Measurements from ENCODE around the gene SLC24A3. TPM values are rescaled to one million over a fixed set of nuclear protein-coding genes. Genes with fewer than 3 reads are reported as not detected.
A peak's percentile ranks its signal among the peaks of the same experiment; 100 is the strongest.

SLC24A3 gene
- total and polyA plus RNA-seq, 2 of the 13 experiments (the other 11 are each of a cell fraction or from before 2014, with no cell fraction given), result not detected

DNA sequence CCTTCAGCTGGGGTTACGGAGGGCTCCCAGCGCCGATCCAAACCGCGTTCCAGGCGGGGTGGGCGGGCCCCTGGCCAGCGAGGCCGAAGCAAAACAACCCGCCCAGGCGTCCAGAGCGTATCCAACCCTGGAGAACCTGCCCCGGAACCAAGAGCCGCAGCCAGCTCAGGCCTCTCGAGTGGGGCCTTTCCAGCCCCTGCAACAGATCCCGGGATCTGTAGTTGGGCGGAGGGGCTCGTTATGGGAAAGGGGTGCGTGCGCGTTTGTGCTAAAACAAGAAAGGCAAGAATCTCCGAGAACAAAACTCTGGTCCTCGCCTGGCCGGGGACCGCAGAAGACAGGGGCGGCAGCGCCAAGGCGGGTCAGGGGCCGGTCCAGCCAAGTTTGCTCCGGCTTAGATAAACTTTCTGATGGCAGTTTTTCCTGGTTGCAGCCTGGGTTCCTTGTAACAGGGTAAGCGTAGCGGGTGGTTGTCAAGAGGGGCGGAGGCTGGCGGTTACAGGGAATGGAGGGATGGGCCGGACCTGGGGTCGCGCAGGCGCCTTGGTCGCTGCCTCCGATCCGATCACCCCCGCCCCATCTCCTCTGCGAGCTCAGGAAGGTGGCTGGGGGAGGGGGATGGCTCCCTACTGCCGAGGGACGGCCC, 545.2 kb downstream of the SLC24A3 start (continued):
- TF ChIP-seq, protein P1, sequence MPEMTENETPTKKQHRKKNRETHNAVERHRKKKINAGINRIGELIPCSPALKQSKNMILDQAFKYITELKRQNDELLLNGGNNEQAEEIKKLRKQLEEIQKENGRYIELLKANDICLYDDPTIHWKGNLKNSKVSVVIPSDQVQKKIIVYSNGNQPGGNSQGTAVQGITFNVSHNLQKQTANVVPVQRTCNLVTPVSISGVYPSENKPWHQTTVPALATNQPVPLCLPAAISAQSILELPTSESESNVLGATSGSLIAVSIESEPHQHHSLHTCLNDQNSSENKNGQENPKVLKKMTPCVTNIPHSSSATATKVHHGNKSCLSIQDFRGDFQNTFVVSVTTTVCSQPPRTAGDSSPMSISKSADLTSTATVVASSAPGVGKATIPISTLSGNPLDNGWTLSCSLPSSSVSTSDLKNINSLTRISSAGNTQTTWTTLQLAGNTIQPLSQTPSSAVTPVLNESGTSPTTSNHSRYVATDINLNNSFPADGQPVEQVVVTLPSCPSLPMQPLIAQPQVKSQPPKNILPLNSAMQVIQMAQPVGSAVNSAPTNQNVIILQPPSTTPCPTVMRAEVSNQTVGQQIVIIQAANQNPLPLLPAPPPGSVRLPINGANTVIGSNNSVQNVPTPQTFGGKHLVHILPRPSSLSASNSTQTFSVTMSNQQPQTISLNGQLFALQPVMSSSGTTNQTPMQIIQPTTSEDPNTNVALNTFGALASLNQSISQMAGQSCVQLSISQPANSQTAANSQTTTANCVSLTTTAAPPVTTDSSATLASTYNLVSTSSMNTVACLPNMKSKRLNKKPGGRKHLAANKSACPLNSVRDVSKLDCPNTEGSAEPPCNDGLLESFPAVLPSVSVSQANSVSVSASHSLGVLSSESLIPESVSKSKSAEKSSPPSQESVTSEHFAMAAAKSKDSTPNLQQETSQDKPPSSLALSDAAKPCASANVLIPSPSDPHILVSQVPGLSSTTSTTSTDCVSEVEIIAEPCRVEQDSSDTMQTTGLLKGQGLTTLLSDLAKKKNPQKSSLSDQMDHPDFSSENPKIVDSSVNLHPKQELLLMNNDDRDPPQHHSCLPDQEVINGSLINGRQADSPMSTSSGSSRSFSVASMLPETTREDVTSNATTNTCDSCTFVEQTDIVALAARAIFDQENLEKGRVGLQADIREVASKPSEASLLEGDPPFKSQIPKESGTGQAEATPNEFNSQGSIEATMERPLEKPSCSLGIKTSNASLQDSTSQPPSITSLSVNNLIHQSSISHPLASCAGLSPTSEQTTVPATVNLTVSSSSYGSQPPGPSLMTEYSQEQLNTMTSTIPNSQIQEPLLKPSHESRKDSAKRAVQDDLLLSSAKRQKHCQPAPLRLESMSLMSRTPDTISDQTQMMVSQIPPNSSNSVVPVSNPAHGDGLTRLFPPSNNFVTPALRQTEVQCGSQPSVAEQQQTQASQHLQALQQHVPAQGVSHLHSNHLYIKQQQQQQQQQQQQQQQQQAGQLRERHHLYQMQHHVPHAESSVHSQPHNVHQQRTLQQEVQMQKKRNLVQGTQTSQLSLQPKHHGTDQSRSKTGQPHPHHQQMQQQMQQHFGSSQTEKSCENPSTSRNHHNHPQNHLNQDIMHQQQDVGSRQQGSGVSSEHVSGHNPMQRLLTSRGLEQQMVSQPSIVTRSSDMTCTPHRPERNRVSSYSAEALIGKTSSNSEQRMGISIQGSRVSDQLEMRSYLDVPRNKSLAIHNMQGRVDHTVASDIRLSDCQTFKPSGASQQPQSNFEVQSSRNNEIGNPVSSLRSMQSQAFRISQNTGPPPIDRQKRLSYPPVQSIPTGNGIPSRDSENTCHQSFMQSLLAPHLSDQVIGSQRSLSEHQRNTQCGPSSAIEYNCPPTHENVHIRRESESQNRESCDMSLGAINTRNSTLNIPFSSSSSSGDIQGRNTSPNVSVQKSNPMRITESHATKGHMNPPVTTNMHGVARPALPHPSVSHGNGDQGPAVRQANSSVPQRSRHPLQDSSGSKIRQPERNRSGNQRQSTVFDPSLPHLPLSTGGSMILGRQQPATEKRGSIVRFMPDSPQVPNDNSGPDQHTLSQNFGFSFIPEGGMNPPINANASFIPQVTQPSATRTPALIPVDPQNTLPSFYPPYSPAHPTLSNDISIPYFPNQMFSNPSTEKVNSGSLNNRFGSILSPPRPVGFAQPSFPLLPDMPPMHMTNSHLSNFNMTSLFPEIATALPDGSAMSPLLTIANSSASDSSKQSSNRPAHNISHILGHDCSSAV (CRISPR knock-in tag; IDR thresholded peaks at IDR 0.05; ENCODE audit: borderline replicate concordance), result no peak
- TF ChIP-seq PHF5A (CRISPR knock-in tag; IDR thresholded peaks at IDR 0.05; ENCODE audit: low read depth, unreplicated experiment) (no peak), MBD4 (IDR thresholded peaks at IDR 0.05; ENCODE audit: borderline replicate concordance, low read length) (no peak), KDM4B (CRISPR knock-in tag; IDR thresholded peaks at IDR 0.05) (no peak), RCOR2 (CRISPR knock-in tag; IDR thresholded peaks at IDR 0.05) (no peak), CBX5 (CRISPR knock-in tag; IDR thresholded peaks at IDR 0.05; ENCODE audit: borderline replicate concordance) (no peak; the same call in 1 of the 2 replicates), SATB2 (CRISPR knock-in tag; IDR thresholded peaks at IDR 0.05) (no peak), ZNF724P (CRISPR knock-in tag; IDR thresholded peaks at IDR 0.05; ENCODE audit: borderline replicate concordance) (no peak), MED8 (CRISPR knock-in tag; IDR thresholded peaks at IDR 0.05; ENCODE audit: insufficient replicate concordance) (peak; percentile 42), ZNF260 (CRISPR knock-in tag; IDR thresholded peaks at IDR 0.05; ENCODE audit: borderline replicate concordance, low read depth) (no peak), ZNF644 (CRISPR knock-in tag; IDR thresholded peaks at IDR 0.05; ENCODE audit: low read depth) (0 out of 2 replicates have a peak, but pooled peaks have one; percentile 5), ZBTB1 (CRISPR knock-in tag; IDR thresholded peaks at IDR 0.05; ENCODE audit: borderline replicate concordance) (0 out of 2 replicates have a peak, but pooled peaks have one; percentile 46), JARID2 (CRISPR knock-in tag; IDR thresholded peaks at IDR 0.05; ENCODE audit: insufficient replicate concordance) (no peak), TCF7 (IDR thresholded peaks at IDR 0.05; ENCODE audit: low read depth) (no peak), RNF2 (conservative IDR thresholded peaks at IDR 0.05; ENCODE audit: low read depth) (no peak; the same call in 1 of the 2 replicates)
- TF ChIP-seq, protein P2, sequence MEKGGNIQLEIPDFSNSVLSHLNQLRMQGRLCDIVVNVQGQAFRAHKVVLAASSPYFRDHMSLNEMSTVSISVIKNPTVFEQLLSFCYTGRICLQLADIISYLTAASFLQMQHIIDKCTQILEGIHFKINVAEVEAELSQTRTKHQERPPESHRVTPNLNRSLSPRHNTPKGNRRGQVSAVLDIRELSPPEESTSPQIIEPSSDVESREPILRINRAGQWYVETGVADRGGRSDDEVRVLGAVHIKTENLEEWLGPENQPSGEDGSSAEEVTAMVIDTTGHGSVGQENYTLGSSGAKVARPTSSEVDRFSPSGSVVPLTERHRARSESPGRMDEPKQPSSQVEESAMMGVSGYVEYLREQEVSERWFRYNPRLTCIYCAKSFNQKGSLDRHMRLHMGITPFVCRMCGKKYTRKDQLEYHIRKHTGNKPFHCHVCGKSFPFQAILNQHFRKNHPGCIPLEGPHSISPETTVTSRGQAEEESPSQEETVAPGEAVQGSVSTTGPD (CRISPR knock-in tag; IDR thresholded peaks at IDR 0.05), result peak; percentile 78
- TF ChIP-seq, protein P3, sequence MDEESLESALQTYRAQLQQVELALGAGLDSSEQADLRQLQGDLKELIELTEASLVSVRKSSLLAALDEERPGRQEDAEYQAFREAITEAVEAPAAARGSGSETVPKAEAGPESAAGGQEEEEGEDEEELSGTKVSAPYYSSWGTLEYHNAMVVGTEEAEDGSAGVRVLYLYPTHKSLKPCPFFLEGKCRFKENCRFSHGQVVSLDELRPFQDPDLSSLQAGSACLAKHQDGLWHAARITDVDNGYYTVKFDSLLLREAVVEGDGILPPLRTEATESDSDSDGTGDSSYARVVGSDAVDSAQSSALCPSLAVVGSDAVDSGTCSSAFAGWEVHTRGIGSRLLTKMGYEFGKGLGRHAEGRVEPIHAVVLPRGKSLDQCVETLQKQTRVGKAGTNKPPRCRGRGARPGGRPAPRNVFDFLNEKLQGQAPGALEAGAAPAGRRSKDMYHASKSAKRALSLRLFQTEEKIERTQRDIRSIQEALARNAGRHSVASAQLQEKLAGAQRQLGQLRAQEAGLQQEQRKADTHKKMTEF (CRISPR knock-in tag; IDR thresholded peaks at IDR 0.05), result 0 out of 2 replicates have a peak, but pooled peaks have one; percentile 46
